Muscle layer of colon (tissue), 2 donors: ENCODE measurements around the gene CEBPB.

Experiments used
- H3K27ac ChIP-seq: one replicate; pipeline ENCODE4 v1.7.0; 2013; ENCODE audit warnings: low read depth, mild to moderate bottlenecking, low read length, moderate library complexity
- H3K27me3 ChIP-seq, 2 donors: one replicate each; pipeline ENCODE4 v1.7.0; 2013; ENCODE audit warnings: low read length in 2 of 2, mild to moderate bottlenecking in 2 of 2; ENCODE audit not compliant: insufficient read depth in 2 of 2, control insufficient read depth in 1 of 2
- H3K36me3 ChIP-seq: one replicate; pipeline ENCODE4 v1.7.0; 2013; ENCODE audit warnings: mild to moderate bottlenecking, low read length; ENCODE audit not compliant: insufficient read depth
- H3K4me1 ChIP-seq: one replicate; pipeline ENCODE4 v1.7.0; 2013; ENCODE audit warnings: mild to moderate bottlenecking, low read length; ENCODE audit not compliant: insufficient read depth
- H3K4me3 ChIP-seq, 2 donors: one replicate each; pipeline ENCODE4 v1.7.0; 2013; ENCODE audit warnings: low read length in 2 of 2, low read depth in 1 of 2, mild to moderate bottlenecking in 1 of 2, moderate library complexity in 1 of 2
- H3K9ac ChIP-seq: one replicate; pipeline ENCODE4 v1.7.0; 2013; ENCODE audit warnings: low read length
- H3K9me3 ChIP-seq: one replicate; pipeline ENCODE4 v1.7.0; 2013; ENCODE audit warnings: mild to moderate bottlenecking, low read length
- donor health status: abdominal sarcoma.
- donor health status: Adenocarcinoma of cecum.

CEBPB gene

GRCh38 chr20:50190251-50191064, at the start of gene CEBPB:
Gene CEBPB (plus strand): TSS chr20:50190830. CDS start chr20:50191034, 204 bp downstream.
- Histone ChIP-seq H3K27me3 (no peaks in the 10 kb centered on the region), H3K9ac (peak within 1 kb of the TSS; percentile 68), H3K9me3 (no peaks in the 10 kb centered on the region), H3K36me3 (peaks cover 7% of the 10 kb centered on the region), H3K4me1 (peaks cover 20% of the 10 kb centered on the region), H3K4me3 (peak within 1 kb of the TSS; percentile 74 to 84), H3K27ac (peak within 1 kb of the TSS; percentile 95)

DNA sequence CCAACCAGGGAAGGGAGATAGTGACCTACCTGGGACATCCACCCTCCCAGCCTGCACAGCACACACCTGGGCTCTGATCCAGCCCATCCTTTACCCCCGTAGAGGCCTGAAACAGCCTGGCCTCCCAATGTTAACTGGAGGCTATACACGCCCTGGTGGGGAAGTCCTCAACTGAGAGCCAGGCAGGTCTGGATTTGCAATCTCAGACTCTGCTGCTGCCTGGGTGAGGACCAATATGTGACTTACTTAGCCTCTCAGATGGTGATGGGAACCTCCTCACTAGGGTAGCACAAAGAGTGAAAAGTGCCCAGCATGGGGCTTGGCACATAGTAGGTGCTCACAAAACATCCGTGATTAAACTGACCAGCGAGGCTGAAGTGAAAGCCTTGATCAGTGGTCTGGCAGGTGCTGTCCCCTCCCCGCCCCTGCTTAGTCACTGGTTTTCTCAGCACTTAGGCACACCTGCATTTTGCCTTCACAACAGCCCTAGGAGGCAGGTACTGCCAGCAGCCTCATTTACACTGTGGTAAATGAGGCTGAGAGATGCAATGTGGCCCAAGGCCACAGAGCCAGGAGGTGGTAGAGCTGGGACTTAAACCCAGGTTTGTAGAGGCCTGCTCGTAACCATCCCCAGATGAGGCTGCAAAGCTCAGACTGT, 49.5 kb upstream of the CEBPB start:
- no peaks in the 10 kb centered on the region for H3K9me3 ChIP-seq
- H3K4me1 ChIP-seq: peaks cover 20% of the 10 kb centered on the region
- H3K27me3 ChIP-seq: no peaks in the 10 kb centered on the region
- no peak overlapping the region for H3K4me3 ChIP-seq
- H3K9ac ChIP-seq: no peak overlapping the region
- peaks cover 28% of the 10 kb centered on the region for H3K36me3 ChIP-seq
- no peak overlapping the region for H3K27ac ChIP-seq

- H3K36me3 ChIP-seq: peaks cover 28% of the 10 kb centered on the region
- no peak overlapping the region for H3K9ac ChIP-seq
- H3K4me1 ChIP-seq: peaks cover 25% of the 10 kb centered on the region
These were observed 48.6 kb upstream of the CEBPB start for GRCh38 chr20:50141811-50142561.

GRCh38 chr20:50142812-50143211, 47.8 kb upstream of the CEBPB start:
- H3K4me1 ChIP-seq: peaks cover 27% of the 10 kb centered on the region
- H3K9ac ChIP-seq: no peak overlapping the region
- H3K9me3 ChIP-seq: no peaks in the 10 kb centered on the region
- H3K27me3 ChIP-seq: no peaks in the 10 kb centered on the region
- no peak overlapping the region for H3K4me3 ChIP-seq
- no peak overlapping the region for H3K27ac ChIP-seq
- H3K36me3 ChIP-seq: peaks cover 28% of the 10 kb centered on the region

More at GRCh38 chr20:50141811-50142561, 48.6 kb upstream of the CEBPB start:
- no peak overlapping the region for H3K27ac ChIP-seq
- H3K4me3 ChIP-seq: no peak overlapping the region
- H3K27me3 ChIP-seq: no peaks in the 10 kb centered on the region
- no peaks in the 10 kb centered on the region for H3K9me3 ChIP-seq

DNA sequence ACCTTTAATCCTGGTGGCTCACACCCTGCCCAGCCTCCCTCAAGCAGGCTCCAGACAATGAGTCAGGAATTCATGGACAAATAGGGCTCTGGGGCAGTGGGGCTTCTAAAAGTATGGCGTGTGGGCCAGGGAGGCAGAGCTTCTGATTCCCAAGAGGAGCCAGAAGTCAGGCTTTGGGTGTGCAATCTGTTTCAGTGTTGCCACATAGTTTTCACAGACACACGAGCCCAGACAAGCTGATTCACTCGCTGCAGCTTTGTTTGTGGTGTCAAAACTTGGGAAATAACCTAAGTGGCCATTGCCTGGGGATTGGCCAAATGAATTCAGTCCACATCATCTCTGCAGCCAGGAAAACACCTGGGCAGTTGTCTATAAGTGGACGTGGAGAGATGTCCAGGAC, 46.3 kb upstream of the CEBPB start:
- Histone ChIP-seq H3K4me1 (peaks cover 25% of the 10 kb centered on the region), H3K36me3 (peaks cover 35% of the 10 kb centered on the region), H3K27me3 (no peaks in the 10 kb centered on the region), H3K27ac (no peak overlapping the region), H3K9me3 (no peaks in the 10 kb centered on the region), H3K9ac (no peak overlapping the region), H3K4me3 (no peak overlapping the region)

DNA sequence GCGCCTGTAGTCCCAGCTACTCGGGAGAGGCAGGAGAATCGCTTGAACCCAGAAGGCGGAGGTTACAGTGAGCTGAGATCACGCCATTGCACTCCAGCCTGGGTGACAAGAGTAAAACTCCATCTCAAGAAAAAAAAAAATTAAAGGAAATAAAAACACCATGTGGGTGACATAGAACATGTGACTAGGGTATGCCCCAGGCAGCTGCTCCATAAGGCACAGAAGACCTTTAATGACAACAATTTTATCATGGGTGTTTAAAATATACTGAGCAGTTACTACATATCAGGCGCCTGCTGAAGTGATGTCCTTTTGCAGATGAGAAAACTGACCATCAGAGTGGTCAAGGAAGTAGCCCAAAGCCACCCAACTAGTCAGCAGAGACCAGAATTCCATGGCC, 45.1 kb upstream of the CEBPB start:
- no peak overlapping the region for H3K9ac ChIP-seq
- no peaks in the 10 kb centered on the region for H3K27me3 ChIP-seq
- H3K36me3 ChIP-seq: peaks cover 31% of the 10 kb centered on the region
- H3K27ac ChIP-seq: no peak overlapping the region
- peaks cover 36% of the 10 kb centered on the region for H3K4me1 ChIP-seq
- H3K9me3 ChIP-seq: no peaks in the 10 kb centered on the region
- H3K4me3 ChIP-seq: no peak overlapping the region

GRCh38 chr20:50146214-50146613, 44.4 kb upstream of the CEBPB start:
- no peak overlapping the region for H3K4me3 ChIP-seq
- no peak overlapping the region for H3K27ac ChIP-seq
- peaks cover 24% of the 10 kb centered on the region for H3K36me3 ChIP-seq
- no peak overlapping the region for H3K9ac ChIP-seq
- no peaks in the 10 kb centered on the region for H3K9me3 ChIP-seq
- H3K4me1 ChIP-seq: peaks cover 42% of the 10 kb centered on the region
- H3K27me3 ChIP-seq: no peaks in the 10 kb centered on the region

DNA sequence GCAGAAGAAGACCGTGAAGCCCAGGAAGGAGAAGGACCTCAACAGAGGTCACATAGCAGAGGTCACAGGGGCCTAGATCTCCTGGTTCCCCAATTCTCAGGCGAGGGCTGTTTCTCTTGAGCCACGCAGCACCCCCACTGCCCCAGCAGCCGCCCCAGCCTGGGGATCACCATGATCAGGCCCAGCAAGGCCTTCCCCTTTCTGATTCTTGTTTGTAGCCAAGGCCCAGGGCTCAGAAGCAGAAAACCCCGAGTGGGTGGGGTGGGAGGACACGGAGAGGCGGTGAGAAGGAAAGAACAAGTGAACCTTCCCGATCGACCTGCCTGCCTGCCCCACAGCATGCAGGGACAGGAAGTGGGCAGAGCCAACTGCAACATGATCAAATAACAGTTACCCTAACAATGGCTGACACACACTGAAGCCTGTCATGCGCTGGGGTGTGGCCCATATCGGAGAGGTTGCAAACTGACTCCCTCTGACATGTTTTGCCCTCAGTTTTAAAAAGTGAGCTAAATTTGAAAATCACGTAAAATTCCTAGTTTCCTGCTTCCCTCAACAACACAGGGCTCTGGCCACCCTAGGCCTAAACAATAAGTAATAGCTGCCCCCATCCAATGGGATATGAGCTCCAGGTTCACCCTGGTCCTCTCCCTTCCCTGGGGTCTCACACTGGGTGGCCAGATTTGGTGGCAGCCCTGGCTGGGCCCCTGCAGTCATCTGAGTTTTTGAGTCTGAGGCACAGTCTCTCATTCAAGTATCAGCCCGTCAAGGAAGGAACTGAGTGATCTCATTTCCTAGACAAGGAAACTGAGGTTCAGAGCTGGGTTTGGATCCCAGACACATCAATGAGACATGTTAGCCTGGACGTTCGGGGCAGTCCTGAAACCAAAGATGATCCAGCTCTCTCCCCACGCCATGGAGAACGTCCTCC, 43.6 kb upstream of the CEBPB start:
- Histone ChIP-seq H3K36me3 (peaks cover 16% of the 10 kb centered on the region), H3K27ac (peak overlapping the region; percentile 68), H3K4me3 (no peak overlapping the region), H3K9ac (no peak overlapping the region), H3K27me3 (no peaks in the 10 kb centered on the region), H3K4me1 (peaks cover 50% of the 10 kb centered on the region), H3K9me3 (no peaks in the 10 kb centered on the region)

DNA sequence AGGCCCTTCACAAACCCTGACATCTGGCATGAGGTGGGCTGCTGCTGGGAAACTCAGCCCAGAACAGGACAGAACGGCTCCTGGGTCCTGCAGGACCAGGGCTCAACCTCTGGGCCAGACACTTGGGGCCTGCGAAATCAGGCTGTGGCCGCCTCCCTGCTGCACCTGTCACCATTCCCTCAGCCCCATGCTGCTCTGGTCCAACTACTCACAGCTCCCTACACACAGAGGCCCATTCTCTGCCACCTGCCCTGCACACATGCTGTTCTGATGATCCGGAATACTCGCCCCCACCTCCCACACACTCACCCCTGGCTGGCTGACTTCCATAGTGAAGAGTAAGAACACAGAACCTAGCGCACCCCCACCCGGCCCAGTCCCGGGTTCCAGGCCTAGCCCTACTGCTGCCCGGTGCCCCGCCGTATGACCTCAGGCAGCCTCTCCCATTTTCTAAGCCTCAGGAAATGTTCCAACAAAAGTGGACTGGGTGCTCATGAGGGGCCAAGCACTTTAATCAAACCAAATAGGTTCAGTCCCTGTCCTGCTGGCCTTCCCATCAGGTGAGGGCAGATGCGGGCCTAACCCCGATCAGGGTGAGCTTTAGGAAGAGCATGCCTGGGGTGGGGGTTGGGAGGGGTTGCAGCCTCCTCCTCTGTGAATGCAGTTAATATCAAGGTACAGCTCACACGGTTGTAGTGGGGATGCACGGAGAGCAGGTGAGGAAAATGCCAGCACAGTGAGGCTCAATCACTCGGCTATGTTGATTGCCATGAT, 41.0 kb upstream of the CEBPB start:
- no peak overlapping the region for H3K4me3 ChIP-seq
- H3K27ac ChIP-seq: no peak overlapping the region

DNA sequence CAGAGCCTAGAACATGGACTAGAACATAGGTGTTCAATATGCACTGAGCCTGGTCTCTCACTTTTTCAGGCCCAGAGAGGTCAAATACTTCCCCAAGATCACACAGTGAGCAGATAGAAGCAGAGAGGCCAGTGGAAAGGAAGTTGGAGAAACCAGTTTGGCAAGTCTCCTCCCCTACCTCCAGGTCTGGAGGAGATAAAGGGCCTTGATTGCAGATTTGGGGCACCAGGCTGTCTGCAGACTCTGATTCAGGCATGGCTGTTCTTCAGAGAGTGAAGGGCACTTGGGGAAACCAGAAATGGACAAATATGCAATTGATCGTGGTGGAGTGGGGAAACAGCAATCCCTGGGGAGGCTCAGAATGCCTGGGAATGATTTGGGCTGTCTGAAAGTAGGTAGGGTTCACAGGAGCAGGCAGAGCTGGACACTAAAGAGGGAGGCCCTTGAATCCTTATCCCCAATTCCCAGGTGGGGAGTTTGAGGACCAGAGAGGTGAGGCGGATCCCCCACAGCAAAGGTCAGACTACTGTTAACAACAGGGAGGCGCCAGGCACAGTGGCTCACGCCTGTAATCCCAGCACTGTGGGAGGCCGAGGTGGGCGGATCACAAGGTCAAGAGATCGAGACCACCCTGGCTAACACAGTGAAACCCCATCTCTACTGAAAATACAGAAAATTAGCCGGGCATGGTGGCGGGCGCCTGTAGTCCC, 39.4 kb upstream of the CEBPB start:
- H3K9ac ChIP-seq: no peak overlapping the region
- no peaks in the 10 kb centered on the region for H3K9me3 ChIP-seq
- no peaks in the 10 kb centered on the region for H3K27me3 ChIP-seq
- no peak overlapping the region for H3K4me3 ChIP-seq
- no peak overlapping the region for H3K27ac ChIP-seq
- H3K4me1 ChIP-seq: peaks cover 52% of the 10 kb centered on the region
- peaks cover 7% of the 10 kb centered on the region for H3K36me3 ChIP-seq

More for the DNA sequence above, 41.0 kb upstream of the CEBPB start:
- H3K9ac ChIP-seq: no peak overlapping the region
- no peaks in the 10 kb centered on the region for H3K27me3 ChIP-seq
- H3K9me3 ChIP-seq: no peaks in the 10 kb centered on the region
- peaks cover 7% of the 10 kb centered on the region for H3K36me3 ChIP-seq
- peaks cover 58% of the 10 kb centered on the region for H3K4me1 ChIP-seq
